GM12878 (cell line): ENCODE data around the gene PMF1. TPM values are rescaled to one million over a fixed set of nuclear protein-coding genes. Genes with fewer than 3 reads are reported as not detected.

Experiments used
- ATAC-seq: fragments of 200-7000 bp; cut with Tn5 transposase; 3 replicates; pipeline ENCODE4 v1.9.1; 2020; ENCODE audit warnings: mild to moderate bottlenecking, moderate library complexity
- BruUV-seq: library from RNA; stranded (reverse); fragments of 400-500 nt; replicated peaks from 2 replicates; lab custom pipeline; 2021; lab: Mats Ljungman, UMichigan
- CTCF ChIA-PET: fragments of 300-600 bp; sonication (Branson Sonifier 250); formaldehyde crosslinking; extraction: SDS; loops from one replicate; lab custom pipeline; 2021; ENCODE audit warnings: inconsistent platforms; lab: Yijun Ruan, JAX
- POLR2A ChIA-PET: fragments of 350-600 bp; formaldehyde crosslinking; extraction: SDS; loops from one replicate; lab custom pipeline; 2021; ENCODE audit warnings: inconsistent platforms; lab: Charles Lee
- RAD21 ChIA-PET: fragments of 300-600 bp; sonication (Branson Sonifier 250); formaldehyde crosslinking; loops from one replicate; lab custom pipeline; 2023; ENCODE audit warnings: antibody characterized with exemption; ENCODE audit not compliant: unreplicated experiment; lab: Charles Lee
- SMC1A ChIA-PET: fragments of 300-600 bp; sonication (Branson Sonifier 250); formaldehyde crosslinking; loops from one replicate; lab custom pipeline; 2023; ENCODE audit not compliant: unreplicated experiment, uncharacterized antibody; lab: Charles Lee
- DNase-seq: peaks from one replicate; pipeline ENCODE4 v3.0.0-alpha.2; 2011; ENCODE audit warnings: low read depth, low spot score
- FAIRE-seq: peaks from 3 replicates; lab custom pipeline; 2011; peaks lifted over from hg19 to GRCh38; lab: Jason Lieb, UNC
- H2AFZ ChIP-seq: 2 replicates; pipeline ENCODE4 v1.6.0; 2011; ENCODE audit warnings: low read depth, low read length, control low read depth; ENCODE audit not compliant: control insufficient read depth
- H3K27ac ChIP-seq: 2 replicates; pipeline ENCODE4 v1.5.1; 2011; ENCODE audit warnings: control low read depth; ENCODE audit not compliant: control insufficient read depth, insufficient read depth
- H3K27me3 ChIP-seq, 2 experiments: replicated peaks in 1 of 2; 2 replicates each; pipeline versions ENCODE4 v1.6.0 to v1.6.1; 2011; ENCODE audit warnings: low read length in 1 of 2; ENCODE audit not compliant: control insufficient read depth in 2 of 2, insufficient read depth in 2 of 2
- H3K36me3 ChIP-seq, 2 experiments: 2 replicates each; pipeline ENCODE4 v1.5.1; 2011; ENCODE audit warnings: low read length in 1 of 2; ENCODE audit not compliant: control insufficient read depth in 2 of 2, insufficient read depth in 2 of 2
- H3K4me1 ChIP-seq: 2 replicates; pipeline ENCODE4 v1.6.1; 2011; ENCODE audit warnings: mild to moderate bottlenecking, low read length, moderate library complexity, mixed read lengths; ENCODE audit not compliant: control insufficient read depth, insufficient read depth
- H3K4me2 ChIP-seq: 2 replicates; pipeline ENCODE4 v1.6.0; 2011; ENCODE audit warnings: control low read depth; ENCODE audit not compliant: control insufficient read depth, insufficient read depth
- H3K4me3 ChIP-seq: fragments of 200-600 bp; sonication (generic); 2 replicates; pipeline ENCODE4 v1.5.1; 2016
- H3K79me2 ChIP-seq: 2 replicates; pipeline ENCODE4 v1.6.0; 2011; ENCODE audit warnings: low read length; ENCODE audit not compliant: control insufficient read depth, insufficient read depth
- H3K9ac ChIP-seq: 2 replicates; pipeline ENCODE4 v1.8.0; 2011; ENCODE audit warnings: low read length, control low read depth, mixed read lengths; ENCODE audit not compliant: control insufficient read depth, insufficient read depth
- H3K9me3 ChIP-seq: replicated peaks from 3 replicates; pipeline ENCODE4 v1.5.1; 2011; ENCODE audit warnings: mild to moderate bottlenecking, low read length; ENCODE audit not compliant: control insufficient read depth, insufficient read depth
- H4K20me1 ChIP-seq: 2 replicates; pipeline ENCODE4 v1.6.0; 2011; ENCODE audit not compliant: control insufficient read depth, insufficient read depth
- GATAD2B ChIP-seq: fragments of 450-650 bp; conservative IDR thresholded peaks from 2 replicates; pipeline ENCODE4 v1.6.1; 2017; ENCODE audit warnings: low read depth, mild to moderate bottlenecking, moderate library complexity
- JUND ChIP-seq: IDR thresholded peaks from 2 replicates; pipeline ENCODE4 v1.6.1; 2012; ENCODE audit warnings: low read depth, mild to moderate bottlenecking, low read length, improper control_type of control experiment, moderate library complexity
- LARP7 ChIP-seq: fragments of 450-650 bp; IDR thresholded peaks from 2 replicates; pipeline ENCODE4 v1.6.1; 2017; ENCODE audit warnings: mild to moderate bottlenecking
- NR2C1 ChIP-seq: fragments of 450-650 bp; IDR thresholded peaks from 2 replicates; pipeline ENCODE4 v1.6.1; 2017; ENCODE audit warnings: antibody characterized with exemption, mild to moderate bottlenecking, moderate library complexity
- SUZ12 ChIP-seq: fragments of 200-600 bp; sonication (generic); IDR thresholded peaks from one replicate; pipeline ENCODE4 v1.6.1; 2018; ENCODE audit warnings: antibody characterized with exemption, mild to moderate bottlenecking; ENCODE audit not compliant: unreplicated experiment
- ZZZ3 ChIP-seq: IDR thresholded peaks from 2 replicates; pipeline ENCODE4 v1.6.1; 2011; ENCODE audit warnings: low read depth; ENCODE audit not compliant: control insufficient read depth, insufficient read length
- WGBS: methylation state at CpG from one replicate; pipeline ENCODE4 v1.1.6; 2016; ENCODE audit warnings: low lambda C conversion rate; ENCODE audit not compliant: insufficient replicate concordance, insufficient coverage; ENCODE audit errors: missing lambda C conversion rate; 5-methylcytosine and 5-hydroxymethylcytosine counted together
- in situ Hi-C: fragments of 300-500 bp; cut with MboI; formaldehyde crosslinking; loops from 9 replicates; pipeline ENCODE4 v1.14.3; 2018; ENCODE audit warnings: mixed read lengths
- intact Hi-C: fragments of 100-400 bp; cut with micrococcal nuclease; formaldehyde crosslinking; loops from one replicate; pipeline ENCODE4 v1.14.2; 2022; ENCODE audit not compliant: unreplicated experiment
- polyA plus RNA-seq, 11 experiments: library from polyadenylated mRNA; depleted of rRNA in 4 of 11; unstranded in 6 of 11; stranded (reverse) in 5 of 11; fragments of >200 nt; fragmentation: Nextera tagmentation in 4 of 11; fragmentation: Illumina TruSeq in 1 of 11; extraction: Ambion mirVana in 4 of 11; extraction: Trizol in 1 of 11; gene quantifications; 1 replicate in 1 of 11; 2 replicates in 10 of 11; pipeline versions ENCODE4 v1.2.1 to v1.2.3, GENCODE V29; 2011 to 2016; ENCODE audit warnings: inconsistent platforms in 2 of 11, missing spikeins in 2 of 11, low read depth in 1 of 11
- total RNA-seq, 4 experiments: library from RNA; depleted of rRNA in 3 of 4; stranded (reverse); fragments of >200 nt in 3 of 4; fragmentation: Illumina TruSeq in 1 of 4; extraction: Trizol in 1 of 4; gene quantifications; 2 replicates each; pipeline versions ENCODE4 v1.2.1 to v1.2.3, GENCODE V29; 2013 to 2021
- TF ChIP-seq, protein P1 (sequence below): fragments of 450-650 bp; formaldehyde crosslinking; IDR thresholded peaks from 2 replicates; pipeline ENCODE4 v1.4.0; 2022; ENCODE audit warnings: mild to moderate bottlenecking, moderate library complexity
- TF ChIP-seq, protein P2 (sequence below): fragments of 450-650 bp; IDR thresholded peaks from 2 replicates; pipeline ENCODE4 v1.6.1; 2018; ENCODE audit warnings: borderline replicate concordance, mild to moderate bottlenecking; ENCODE audit not compliant: partially characterized antibody
- TF ChIP-seq, protein P3 (sequence below): IDR thresholded peaks from 2 replicates; pipeline ENCODE4 v1.6.1; 2011; ENCODE audit warnings: low read depth, low read length, improper control_type of control experiment, borderline replicate concordance
- TF ChIP-seq, protein P4 (sequence below): fragments of 450-650 bp; IDR thresholded peaks from 2 replicates; pipeline ENCODE4 v1.6.1; 2017; ENCODE audit warnings: low read depth, mild to moderate bottlenecking, moderate library complexity
- TF ChIP-seq, protein P5 (sequence below): fragments of 150-350 bp; IDR thresholded peaks from 2 replicates; pipeline ENCODE4 v1.6.1; 2016; ENCODE audit warnings: low read depth, low read length

The PMF1 gene
- total and polyA plus RNA-seq, 10 of the 15 experiments (the other 5 are each of a cell fraction or from before 2014, with no cell fraction given), result 6.7 to 105 (median 67.3) TPM

DNA sequence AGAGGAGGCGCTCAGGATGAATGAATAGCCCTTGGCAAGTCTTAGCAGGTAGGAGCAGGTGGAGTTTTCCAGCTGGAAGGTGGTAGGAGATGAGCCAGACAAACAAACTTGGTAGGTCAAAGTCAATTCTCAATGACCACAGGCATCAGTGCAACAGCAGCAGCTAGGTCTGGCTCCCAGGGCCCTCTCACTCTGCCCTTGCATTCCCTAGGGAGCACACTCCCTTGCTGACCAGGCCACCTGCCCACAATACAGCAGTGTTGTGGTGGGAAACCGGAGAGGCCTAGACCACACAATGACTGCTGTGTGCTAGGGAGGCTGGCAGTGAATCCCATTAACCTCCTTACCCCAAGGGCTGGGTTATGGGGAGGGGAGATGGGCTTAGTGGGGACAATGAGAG is 48.1 kb downstream of the PMF1 start:
- FAIRE-seq (no peak), DNase-seq (no peak), ATAC-seq (no peak)
- Histone ChIP-seq H3K27me3 (no peaks in the 10 kb centered on the region), H3K79me2 (no peaks in the 10 kb centered on the region), H3K27ac (no peak overlapping the region), H2AFZ (no peak overlapping the region), H3K4me1 (no peaks in the 10 kb centered on the region), H3K4me2 (no peak overlapping the region), H4K20me1 (no peaks in the 10 kb centered on the region), H3K36me3 (peaks cover 49 to 54% of the 10 kb centered on the region in 2 experiments), H3K4me3 (no peak overlapping the region), H3K9me3 (no peaks in the 10 kb centered on the region), H3K9ac (no peak overlapping the region)
- POLR2A ChIA-PET, result interaction anchor here (0.6 kb wide), 1 partner anchor 221 kb away, joined by 7 read pairs; no protein-coding TSS in a partner anchor
- RAD21 ChIA-PET, result interaction anchor here (0.5 to 1.8 kb wide), 3 partner anchors 36 to 120 kb away, joined by 3 to 7 read pairs (median 4); no protein-coding TSS in a partner anchor
- WGBS, result 78% methylated on average over 2 of the region's 2 CpGs
- in situ Hi-C loops (no loop called here), intact Hi-C loops (no loop called here)
- CTCF ChIA-PET, result interaction anchor here (0.7 to 1.9 kb wide), 6 partner anchors 9 to 115 kb away, joined by 3 to 8 read pairs (median 3); no protein-coding TSS in a partner anchor
- SMC1A ChIA-PET, result interaction anchor here (1.0 kb wide), 1 partner anchor 163 kb away, joined by 3 read pairs; no protein-coding TSS in a partner anchor
- no TSS peak for BruUV-seq
- TF ChIP-seq, protein P1, sequence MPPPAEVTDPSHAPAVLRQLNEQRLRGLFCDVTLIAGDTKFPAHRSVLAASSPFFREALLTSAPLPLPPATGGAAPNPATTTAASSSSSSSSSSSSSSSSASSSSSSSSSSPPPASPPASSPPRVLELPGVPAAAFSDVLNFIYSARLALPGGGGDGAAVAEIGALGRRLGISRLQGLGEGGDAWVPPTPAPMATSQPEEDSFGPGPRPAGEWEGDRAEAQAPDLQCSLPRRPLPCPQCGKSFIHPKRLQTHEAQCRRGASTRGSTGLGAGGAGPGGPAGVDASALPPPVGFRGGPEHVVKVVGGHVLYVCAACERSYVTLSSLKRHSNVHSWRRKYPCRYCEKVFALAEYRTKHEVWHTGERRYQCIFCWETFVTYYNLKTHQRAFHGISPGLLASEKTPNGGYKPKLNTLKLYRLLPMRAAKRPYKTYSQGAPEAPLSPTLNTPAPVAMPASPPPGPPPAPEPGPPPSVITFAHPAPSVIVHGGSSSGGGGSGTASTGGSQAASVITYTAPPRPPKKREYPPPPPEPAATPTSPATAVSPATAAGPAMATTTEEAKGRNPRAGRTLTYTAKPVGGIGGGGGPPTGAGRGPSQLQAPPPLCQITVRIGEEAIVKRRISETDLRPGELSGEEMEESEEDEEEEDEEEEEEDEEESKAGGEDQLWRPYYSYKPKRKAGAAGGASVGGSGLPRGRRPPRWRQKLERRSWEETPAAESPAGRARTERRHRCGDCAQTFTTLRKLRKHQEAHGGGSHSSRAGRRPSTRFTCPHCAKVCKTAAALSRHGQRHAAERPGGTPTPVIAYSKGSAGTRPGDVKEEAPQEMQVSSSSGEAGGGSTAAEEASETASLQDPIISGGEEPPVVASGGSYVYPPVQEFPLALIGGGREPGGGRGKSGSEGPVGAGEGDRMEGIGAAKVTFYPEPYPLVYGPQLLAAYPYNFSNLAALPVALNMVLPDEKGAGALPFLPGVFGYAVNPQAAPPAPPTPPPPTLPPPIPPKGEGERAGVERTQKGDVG (CRISPR knock-in tag), result no peak
- TF ChIP-seq NR2C1, result no peak
- TF ChIP-seq, protein P2, sequence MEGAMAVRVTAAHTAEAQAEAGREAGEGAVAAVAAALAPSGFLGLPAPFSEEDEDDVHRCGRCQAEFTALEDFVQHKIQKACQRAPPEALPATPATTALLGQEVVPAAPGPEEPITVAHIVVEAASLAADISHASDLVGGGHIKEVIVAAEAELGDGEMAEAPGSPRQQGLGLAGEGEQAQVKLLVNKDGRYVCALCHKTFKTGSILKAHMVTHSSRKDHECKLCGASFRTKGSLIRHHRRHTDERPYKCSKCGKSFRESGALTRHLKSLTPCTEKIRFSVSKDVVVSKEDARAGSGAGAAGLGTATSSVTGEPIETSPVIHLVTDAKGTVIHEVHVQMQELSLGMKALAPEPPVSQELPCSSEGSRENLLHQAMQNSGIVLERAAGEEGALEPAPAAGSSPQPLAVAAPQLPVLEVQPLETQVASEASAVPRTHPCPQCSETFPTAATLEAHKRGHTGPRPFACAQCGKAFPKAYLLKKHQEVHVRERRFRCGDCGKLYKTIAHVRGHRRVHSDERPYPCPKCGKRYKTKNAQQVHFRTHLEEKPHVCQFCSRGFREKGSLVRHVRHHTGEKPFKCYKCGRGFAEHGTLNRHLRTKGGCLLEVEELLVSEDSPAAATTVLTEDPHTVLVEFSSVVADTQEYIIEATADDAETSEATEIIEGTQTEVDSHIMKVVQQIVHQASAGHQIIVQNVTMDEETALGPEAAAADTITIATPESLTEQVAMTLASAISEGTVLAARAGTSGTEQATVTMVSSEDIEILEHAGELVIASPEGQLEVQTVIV, result no peak
- no peak for TF ChIP-seq GATAD2B
- no peak for TF ChIP-seq LARP7
- TF ChIP-seq, protein P3, sequence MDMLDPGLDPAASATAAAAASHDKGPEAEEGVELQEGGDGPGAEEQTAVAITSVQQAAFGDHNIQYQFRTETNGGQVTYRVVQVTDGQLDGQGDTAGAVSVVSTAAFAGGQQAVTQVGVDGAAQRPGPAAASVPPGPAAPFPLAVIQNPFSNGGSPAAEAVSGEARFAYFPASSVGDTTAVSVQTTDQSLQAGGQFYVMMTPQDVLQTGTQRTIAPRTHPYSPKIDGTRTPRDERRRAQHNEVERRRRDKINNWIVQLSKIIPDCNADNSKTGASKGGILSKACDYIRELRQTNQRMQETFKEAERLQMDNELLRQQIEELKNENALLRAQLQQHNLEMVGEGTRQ, result no peak
- TF ChIP-seq, protein P4, sequence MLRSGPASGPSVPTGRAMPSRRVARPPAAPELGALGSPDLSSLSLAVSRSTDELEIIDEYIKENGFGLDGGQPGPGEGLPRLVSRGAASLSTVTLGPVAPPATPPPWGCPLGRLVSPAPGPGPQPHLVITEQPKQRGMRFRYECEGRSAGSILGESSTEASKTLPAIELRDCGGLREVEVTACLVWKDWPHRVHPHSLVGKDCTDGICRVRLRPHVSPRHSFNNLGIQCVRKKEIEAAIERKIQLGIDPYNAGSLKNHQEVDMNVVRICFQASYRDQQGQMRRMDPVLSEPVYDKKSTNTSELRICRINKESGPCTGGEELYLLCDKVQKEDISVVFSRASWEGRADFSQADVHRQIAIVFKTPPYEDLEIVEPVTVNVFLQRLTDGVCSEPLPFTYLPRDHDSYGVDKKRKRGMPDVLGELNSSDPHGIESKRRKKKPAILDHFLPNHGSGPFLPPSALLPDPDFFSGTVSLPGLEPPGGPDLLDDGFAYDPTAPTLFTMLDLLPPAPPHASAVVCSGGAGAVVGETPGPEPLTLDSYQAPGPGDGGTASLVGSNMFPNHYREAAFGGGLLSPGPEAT, result no peak
- TF ChIP-seq SUZ12, result no peak
- no peak for TF ChIP-seq ZZZ3
- TF ChIP-seq JUND, result no peak
- TF ChIP-seq, protein P5, sequence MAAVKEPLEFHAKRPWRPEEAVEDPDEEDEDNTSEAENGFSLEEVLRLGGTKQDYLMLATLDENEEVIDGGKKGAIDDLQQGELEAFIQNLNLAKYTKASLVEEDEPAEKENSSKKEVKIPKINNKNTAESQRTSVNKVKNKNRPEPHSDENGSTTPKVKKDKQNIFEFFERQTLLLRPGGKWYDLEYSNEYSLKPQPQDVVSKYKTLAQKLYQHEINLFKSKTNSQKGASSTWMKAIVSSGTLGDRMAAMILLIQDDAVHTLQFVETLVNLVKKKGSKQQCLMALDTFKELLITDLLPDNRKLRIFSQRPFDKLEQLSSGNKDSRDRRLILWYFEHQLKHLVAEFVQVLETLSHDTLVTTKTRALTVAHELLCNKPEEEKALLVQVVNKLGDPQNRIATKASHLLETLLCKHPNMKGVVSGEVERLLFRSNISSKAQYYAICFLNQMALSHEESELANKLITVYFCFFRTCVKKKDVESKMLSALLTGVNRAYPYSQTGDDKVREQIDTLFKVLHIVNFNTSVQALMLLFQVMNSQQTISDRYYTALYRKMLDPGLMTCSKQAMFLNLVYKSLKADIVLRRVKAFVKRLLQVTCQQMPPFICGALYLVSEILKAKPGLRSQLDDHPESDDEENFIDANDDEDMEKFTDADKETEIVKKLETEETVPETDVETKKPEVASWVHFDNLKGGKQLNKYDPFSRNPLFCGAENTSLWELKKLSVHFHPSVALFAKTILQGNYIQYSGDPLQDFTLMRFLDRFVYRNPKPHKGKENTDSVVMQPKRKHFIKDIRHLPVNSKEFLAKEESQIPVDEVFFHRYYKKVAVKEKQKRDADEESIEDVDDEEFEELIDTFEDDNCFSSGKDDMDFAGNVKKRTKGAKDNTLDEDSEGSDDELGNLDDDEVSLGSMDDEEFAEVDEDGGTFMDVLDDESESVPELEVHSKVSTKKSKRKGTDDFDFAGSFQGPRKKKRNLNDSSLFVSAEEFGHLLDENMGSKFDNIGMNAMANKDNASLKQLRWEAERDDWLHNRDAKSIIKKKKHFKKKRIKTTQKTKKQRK, result no peak
